ENCODE results near the gene LRRC3C. TPM values are rescaled to one million over a fixed set of nuclear protein-coding genes. Genes with fewer than 3 reads are reported as not detected.
A peak's percentile ranks its signal among the peaks of the same experiment; 100 is the strongest.

The LRRC3C gene
- total and polyA plus RNA-seq, 7 donors, result 0.07 TPM; not detected in 6

- Histone ChIP-seq H3K4me1 (peaks cover 0 to 13% (median 12%) of the 10 kb centered on the region in 4 donors), H3K9me3 (no peaks in the 10 kb centered on the region), H3K36me3 (no peaks in the 10 kb centered on the region), H3K27me3 (no peaks in the 10 kb centered on the region), H3K4me3 (no peak overlapping the region), H3K27ac (no peak overlapping the region)
- intact Hi-C loops (cut with DNase I), result no loop called here
- TF ChIP-seq POLR2AphosphoS5 (IDR thresholded peaks at IDR 0.05) (no peak), CTCF (IDR thresholded peaks at IDR 0.05) (no peak), POLR2A (IDR thresholded peaks at IDR 0.05) (no peak), EP300 (IDR thresholded peaks at IDR 0.05) (no peak)
- no peak for DNase-seq
- 43 to 64% methylated on average over 2 of the region's 2 CpGs for WGBS, 2 donors
These were observed 21.5 kb downstream of the LRRC3C start for GRCh38 chr17:39949028-39949427.

- 60 to 72% methylated on average over 5 of the region's 5 CpGs for WGBS, 2 donors
- H3K27me3 ChIP-seq, result no peaks in the 10 kb centered on the region
- H3K9me3 ChIP-seq, result no peaks in the 10 kb centered on the region
- H3K4me3 ChIP-seq, result no peak overlapping the region
- H3K27ac ChIP-seq, result no peak overlapping the region
- DNase-seq, result no peak
- intact Hi-C loops (cut with DNase I), result loop anchor here (2.0 kb wide), 1 partner anchor 22 kb away; no protein-coding TSS in a partner anchor
- H3K4me1 ChIP-seq, result peaks cover 0 to 13% (median 12%) of the 10 kb centered on the region in 4 donors
- no peaks in the 10 kb centered on the region for H3K36me3 ChIP-seq
- TF ChIP-seq POLR2A (IDR thresholded peaks at IDR 0.05), result no peak
- TF ChIP-seq EP300 (IDR thresholded peaks at IDR 0.05), result no peak
These were observed 23.4 kb downstream of the LRRC3C start for GRCh38 chr17:39950871-39951348.

GRCh38 chr17:39951924-39952679 lies 24.6 kb downstream of the LRRC3C start:
- H3K27me3 ChIP-seq, result no peaks in the 10 kb centered on the region
- intact Hi-C loops (cut with DNase I), result loop anchor here (2.0 kb wide), 1 partner anchor 23 kb away; no protein-coding TSS in a partner anchor
- peak overlapping the region in 3 of 4 donors; percentile 41 to 48 (median 42) for H3K4me3 ChIP-seq
- TF ChIP-seq POLR2A (IDR thresholded peaks at IDR 0.05), result no peak
- TF ChIP-seq POLR2AphosphoS5 (IDR thresholded peaks at IDR 0.05), result no peak
- TF ChIP-seq EP300 (IDR thresholded peaks at IDR 0.05), result no peak
- no peak for TF ChIP-seq CTCF (IDR thresholded peaks at IDR 0.05)
- peak overlapping the region; percentile 62 to 71 (median 68) for H3K27ac ChIP-seq
- no peaks in the 10 kb centered on the region for H3K36me3 ChIP-seq
- peak; percentile 71 for DNase-seq
- H3K9me3 ChIP-seq, result no peaks in the 10 kb centered on the region
- peaks cover 0 to 13% (median 12%) of the 10 kb centered on the region in 4 donors for H3K4me1 ChIP-seq
- 36 to 60% methylated on average over 22 of the region's 22 CpGs for WGBS, 2 donors

GRCh38 chr17:39952680-39953470 lies 25.3 kb downstream of the LRRC3C start:
- peak overlapping the region; percentile 23 to 48 (median 42) for H3K4me3 ChIP-seq
- peak overlapping the region; percentile 71 to 76 (median 72) for H3K27ac ChIP-seq
- intact Hi-C loops (cut with DNase I), result no loop called here
- H3K27me3 ChIP-seq, result no peaks in the 10 kb centered on the region
- 1% methylated on average over 55 of the region's 55 CpGs for WGBS, 2 donors
- no peaks in the 10 kb centered on the region for H3K9me3 ChIP-seq
- TF ChIP-seq EP300 (IDR thresholded peaks at IDR 0.05), result no peak
- no peak for TF ChIP-seq CTCF (IDR thresholded peaks at IDR 0.05)
- peak in 3 of 4 donors; percentile 12 to 51 (median 35) for TF ChIP-seq POLR2AphosphoS5 (IDR thresholded peaks at IDR 0.05)
- TF ChIP-seq POLR2A (IDR thresholded peaks at IDR 0.05), result no peak
- peak; percentile 99 for DNase-seq
- H3K36me3 ChIP-seq, result no peaks in the 10 kb centered on the region
- H3K4me1 ChIP-seq, result peaks cover 0 to 13% (median 12%) of the 10 kb centered on the region in 4 donors

- no peak for DNase-seq
- intact Hi-C loops (cut with DNase I), result no loop called here
These were observed 25.9 kb downstream of the LRRC3C start for GRCh38 chr17:39953471-39953888.

More at GRCh38 chr17:39953471-39953888, 25.9 kb downstream of the LRRC3C start:
- H3K27ac ChIP-seq, result peak overlapping the region; percentile 71 to 76 (median 72)
- H3K27me3 ChIP-seq, result no peaks in the 10 kb centered on the region
- TF ChIP-seq EP300 (IDR thresholded peaks at IDR 0.05) (no peak), POLR2AphosphoS5 (IDR thresholded peaks at IDR 0.05) (no peak), POLR2A (IDR thresholded peaks at IDR 0.05) (no peak), CTCF (IDR thresholded peaks at IDR 0.05) (no peak)
- H3K9me3 ChIP-seq, result no peaks in the 10 kb centered on the region
- peak overlapping the region; percentile 23 to 48 (median 40) for H3K4me3 ChIP-seq
- WGBS, 2 donors, result 51 to 58% methylated on average over 9 of the region's 9 CpGs
- no peaks in the 10 kb centered on the region for H3K36me3 ChIP-seq
- H3K4me1 ChIP-seq, result peaks cover 0 to 13% (median 12%) of the 10 kb centered on the region in 4 donors

Data from sigmoid colon (tissue), 7 donors.